GM18511 (cell line): ENCODE measurements around the gene SPANXN1.
"Not testable (repeated sequence)": the region's sequence is repeated elsewhere in the genome, so short reads cannot be mapped to it uniquely, and the experiment has no call there.

ENCODE experiments used
- ATAC-seq: cut with Tn5 transposase; IDR thresholded peaks from one replicate; pipeline ENCODE4 v1.9.1; 2021; ENCODE audit warnings: mild to moderate bottlenecking, moderate library complexity; ENCODE audit not compliant: unreplicated experiment

Gene SPANXN1

GRCh38 chrX:145247203-145247602 is at the start of gene SPANXN1:
TSS of gene SPANXN1 (plus strand) at chrX:145247503. CDS start at chrX:145247587, 84 bp downstream.
- not testable (repeated sequence) for ATAC-seq

- ATAC-seq, result no peak
Observed at GRCh38 chrX:145199078-145199477, 48.2 kb upstream of the SPANXN1 start.

- no peak for ATAC-seq
Observed at GRCh38 chrX:145213504-145213903, 33.8 kb upstream of the SPANXN1 start.

GRCh38 chrX:145292218-145292617 is 44.9 kb downstream of the SPANXN1 start:
- ATAC-seq, result no peak
